Keratinocyte (primary cell): ENCODE results near the gene RBMS3. TPM values are rescaled to one million over a fixed set of nuclear protein-coding genes. Genes with fewer than 3 reads are reported as not detected.

Experiments used
- DNase-seq: peaks from one replicate; pipeline ENCODE4 v3.0.0-alpha.2; 2011; ENCODE audit warnings: low read depth, missing footprints, low spot score
- FAIRE-seq: peaks from 2 replicates; lab custom pipeline; 2011; peaks lifted over from hg19 to GRCh38; lab: Jason Lieb, UNC
- H2AFZ ChIP-seq: 2 replicates; pipeline ENCODE4 v1.6.0; 2012; ENCODE audit warnings: low read length, control low read depth, inconsistent platforms; ENCODE audit not compliant: control insufficient read depth
- H3K27ac ChIP-seq: 2 replicates; pipeline ENCODE4 v1.5.1; 2011; ENCODE audit warnings: low read length; ENCODE audit not compliant: control insufficient read depth, insufficient read depth
- H3K27me3 ChIP-seq: 3 replicates; pipeline ENCODE4 v1.6.0; 2011; ENCODE audit warnings: low read length; ENCODE audit not compliant: control insufficient read depth, insufficient read depth; ENCODE audit errors: extremely low read depth
- H3K36me3 ChIP-seq, 2 experiments: 2 replicates in 1 of 2; 3 replicates in 1 of 2; pipeline ENCODE4 v1.5.1; 2011; ENCODE audit warnings: low read length in 2 of 2, mild to moderate bottlenecking in 1 of 2; ENCODE audit not compliant: control insufficient read depth in 2 of 2, insufficient read depth in 2 of 2; ENCODE audit errors: extremely low read depth in 1 of 2
- H3K4me1 ChIP-seq: 3 replicates; pipeline ENCODE4 v1.5.1; 2011; ENCODE audit warnings: low read length; ENCODE audit not compliant: control insufficient read depth, insufficient read depth; ENCODE audit errors: extremely low read depth
- H3K4me2 ChIP-seq: 3 replicates; pipeline ENCODE4 v1.6.0; 2011; ENCODE audit warnings: low read depth, low read length; ENCODE audit not compliant: control insufficient read depth, insufficient read depth; ENCODE audit errors: extremely low read depth
- H3K4me3 ChIP-seq, 3 experiments: fragments of 200-600 bp in 1 of 3; sonication (generic) in 1 of 3; 2 replicates in 2 of 3; 3 replicates in 1 of 3; pipeline ENCODE4 v1.5.1; 2011 to 2016; ENCODE audit warnings: low read length in 3 of 3, mild to moderate bottlenecking in 3 of 3, control low read depth in 2 of 3, inconsistent platforms in 1 of 3, low read depth in 1 of 3, mixed read lengths in 1 of 3, mixed run types in 1 of 3, moderate library complexity in 1 of 3; ENCODE audit not compliant: control insufficient read depth in 2 of 3, insufficient read depth in 2 of 3; ENCODE audit errors: extremely low read depth in 1 of 3
- H3K79me2 ChIP-seq: 2 replicates; pipeline ENCODE4 v1.6.0; 2012; ENCODE audit warnings: low read length; ENCODE audit not compliant: control insufficient read depth, insufficient read depth
- H3K9ac ChIP-seq: 3 replicates; pipeline ENCODE4 v1.6.0; 2011; ENCODE audit warnings: low read length; ENCODE audit not compliant: control insufficient read depth, insufficient read depth; ENCODE audit errors: extremely low read depth
- H3K9me1 ChIP-seq: 3 replicates; pipeline ENCODE4 v1.6.0; 2011; ENCODE audit warnings: low read length; ENCODE audit not compliant: control insufficient read depth, insufficient read depth; ENCODE audit errors: extremely low read depth
- H3K9me3 ChIP-seq: 2 replicates; pipeline ENCODE4 v1.5.1; 2012; ENCODE audit warnings: low read depth, low read length; ENCODE audit not compliant: control insufficient read depth
- H4K20me1 ChIP-seq: 3 replicates; pipeline ENCODE4 v1.6.0; 2011; ENCODE audit warnings: low read length; ENCODE audit not compliant: control insufficient read depth, insufficient read depth; ENCODE audit errors: extremely low read depth
- EZH2 ChIP-seq: IDR thresholded peaks from one replicate; pipeline ENCODE4 v1.6.1; 2012; ENCODE audit warnings: inconsistent platforms, mild to moderate bottlenecking, low read length, moderate library complexity
- dilution Hi-C: fragments of 300-500 bp; cut with MboI; formaldehyde crosslinking; loops from one replicate; pipeline ENCODE4 v1.7.0; 2020; ENCODE audit warnings: low sequenced_read_pairs; ENCODE audit not compliant: extremely low pct_ligation_motif_present
- polyA plus RNA-seq, 5 experiments: library from polyadenylated mRNA; depleted of rRNA in 3 of 5; stranded (reverse) in 3 of 5; stranded (forward) in 1 of 5; unstranded in 1 of 5; fragments of >200 nt; gene quantifications; 1 replicate in 1 of 5; 2 replicates in 3 of 5; 3 replicates in 1 of 5; pipeline versions ENCODE4 v1.2.1 to v1.2.3, GENCODE V29; 2011 to 2012; ENCODE audit warnings: missing spikeins in 2 of 5, low read depth in 1 of 5, low replicate concordance in 1 of 5
- TF ChIP-seq, protein P1 (sequence below), 3 experiments: IDR thresholded peaks in 1 of 3; conservative IDR thresholded peaks in 1 of 3; optimal IDR thresholded peaks in 1 of 3; 2 replicates in 2 of 3; 3 replicates in 1 of 3; pipeline versions ENCODE3 to v1.5.1; 2011; ENCODE audit warnings: low read length in 3 of 3, mild to moderate bottlenecking in 3 of 3, moderate library complexity in 2 of 3, control low read depth in 1 of 3, inconsistent platforms in 1 of 3; ENCODE audit not compliant: insufficient read depth in 2 of 3; ENCODE audit errors: extremely low read depth in 1 of 3

RBMS3 gene
- polyA plus RNA-seq, 1 donor (not counting 4 experiments of a cell fraction or from before 2014, with no cell fraction given), result 2.3 TPM

- DNase-seq (no peak), FAIRE-seq (no peak)
- no peak overlapping the region for H2AFZ ChIP-seq
- no peaks in the 10 kb centered on the region for H3K4me1 ChIP-seq
- H3K79me2 ChIP-seq, result no peaks in the 10 kb centered on the region
- no peak overlapping the region for H3K27ac ChIP-seq
- H3K4me3 ChIP-seq, result no peak overlapping the region
- dilution Hi-C loops, result no loop called here
- H3K4me2 ChIP-seq, result no peak overlapping the region
- no peaks in the 10 kb centered on the region for H4K20me1 ChIP-seq
- TF ChIP-seq EZH2, result no peak
- TF ChIP-seq, protein P1, sequence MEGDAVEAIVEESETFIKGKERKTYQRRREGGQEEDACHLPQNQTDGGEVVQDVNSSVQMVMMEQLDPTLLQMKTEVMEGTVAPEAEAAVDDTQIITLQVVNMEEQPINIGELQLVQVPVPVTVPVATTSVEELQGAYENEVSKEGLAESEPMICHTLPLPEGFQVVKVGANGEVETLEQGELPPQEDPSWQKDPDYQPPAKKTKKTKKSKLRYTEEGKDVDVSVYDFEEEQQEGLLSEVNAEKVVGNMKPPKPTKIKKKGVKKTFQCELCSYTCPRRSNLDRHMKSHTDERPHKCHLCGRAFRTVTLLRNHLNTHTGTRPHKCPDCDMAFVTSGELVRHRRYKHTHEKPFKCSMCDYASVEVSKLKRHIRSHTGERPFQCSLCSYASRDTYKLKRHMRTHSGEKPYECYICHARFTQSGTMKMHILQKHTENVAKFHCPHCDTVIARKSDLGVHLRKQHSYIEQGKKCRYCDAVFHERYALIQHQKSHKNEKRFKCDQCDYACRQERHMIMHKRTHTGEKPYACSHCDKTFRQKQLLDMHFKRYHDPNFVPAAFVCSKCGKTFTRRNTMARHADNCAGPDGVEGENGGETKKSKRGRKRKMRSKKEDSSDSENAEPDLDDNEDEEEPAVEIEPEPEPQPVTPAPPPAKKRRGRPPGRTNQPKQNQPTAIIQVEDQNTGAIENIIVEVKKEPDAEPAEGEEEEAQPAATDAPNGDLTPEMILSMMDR (optimal IDR thresholded peaks at IDR 0.05 in 1 of 3, IDR thresholded peaks at IDR 0.05 in 1 of 3, conservative IDR thresholded peaks at IDR 0.05 in 1 of 3; ENCODE audit: extremely low read depth in 1 of 3, insufficient read depth in 2 of 3, low read length in 3 of 3), result no peak
- no peaks in the 10 kb centered on the region for H3K27me3 ChIP-seq
- H3K9me1 ChIP-seq, result no peaks in the 10 kb centered on the region
- no peak overlapping the region for H3K9ac ChIP-seq
- no peaks in the 10 kb centered on the region for H3K9me3 ChIP-seq
- no peaks in the 10 kb centered on the region for H3K36me3 ChIP-seq
Observed at GRCh38 chr3:29565236-29565635, 284.4 kb downstream of the RBMS3 start.

GRCh38 chr3:29567501-29567900 is 286.6 kb downstream of the RBMS3 start:
- no peaks in the 10 kb centered on the region for H4K20me1 ChIP-seq
- no peak overlapping the region for H2AFZ ChIP-seq
- no peaks in the 10 kb centered on the region for H3K27me3 ChIP-seq
- no peak overlapping the region for H3K9ac ChIP-seq
- H3K79me2 ChIP-seq, result no peaks in the 10 kb centered on the region
- H3K4me2 ChIP-seq, result no peak overlapping the region
- FAIRE-seq (no peak), DNase-seq (no peak)
- TF ChIP-seq, protein P1 (optimal IDR thresholded peaks at IDR 0.05 in 1 of 3, IDR thresholded peaks at IDR 0.05 in 1 of 3, conservative IDR thresholded peaks at IDR 0.05 in 1 of 3; ENCODE audit: extremely low read depth in 1 of 3, insufficient read depth in 2 of 3, low read length in 3 of 3), result no peak
- TF ChIP-seq EZH2, result no peak
- H3K36me3 ChIP-seq, result no peaks in the 10 kb centered on the region
- no peaks in the 10 kb centered on the region for H3K9me3 ChIP-seq
- H3K9me1 ChIP-seq, result no peaks in the 10 kb centered on the region
- no peak overlapping the region for H3K27ac ChIP-seq
- H3K4me3 ChIP-seq, result no peak overlapping the region
- dilution Hi-C loops, result no loop called here
- no peaks in the 10 kb centered on the region for H3K4me1 ChIP-seq
